Stimulated activated CD4-positive, alpha-beta T cell treated with anti-CD3 and anti-CD28 coated beads, Interleukin-12 subunit alpha, Interleukin-12 subunit beta, amount 100 ng/mL, for 24 hours (primary cell): ENCODE data around the gene TRAFD1.
"Not testable (repeated sequence)": the region's sequence is repeated elsewhere in the genome, so short reads cannot be mapped to it uniquely, and the experiment has no call there.

Experiments used
- DNase-seq, 2 experiments: peaks; one replicate each; pipeline ENCODE4 v3.0.0-alpha.2; 2020; ENCODE audit warnings: low read depth in 2 of 2

TRAFD1 gene, protein sequence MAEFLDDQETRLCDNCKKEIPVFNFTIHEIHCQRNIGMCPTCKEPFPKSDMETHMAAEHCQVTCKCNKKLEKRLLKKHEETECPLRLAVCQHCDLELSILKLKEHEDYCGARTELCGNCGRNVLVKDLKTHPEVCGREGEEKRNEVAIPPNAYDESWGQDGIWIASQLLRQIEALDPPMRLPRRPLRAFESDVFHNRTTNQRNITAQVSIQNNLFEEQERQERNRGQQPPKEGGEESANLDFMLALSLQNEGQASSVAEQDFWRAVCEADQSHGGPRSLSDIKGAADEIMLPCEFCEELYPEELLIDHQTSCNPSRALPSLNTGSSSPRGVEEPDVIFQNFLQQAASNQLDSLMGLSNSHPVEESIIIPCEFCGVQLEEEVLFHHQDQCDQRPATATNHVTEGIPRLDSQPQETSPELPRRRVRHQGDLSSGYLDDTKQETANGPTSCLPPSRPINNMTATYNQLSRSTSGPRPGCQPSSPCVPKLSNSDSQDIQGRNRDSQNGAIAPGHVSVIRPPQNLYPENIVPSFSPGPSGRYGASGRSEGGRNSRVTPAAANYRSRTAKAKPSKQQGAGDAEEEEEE

DNA sequence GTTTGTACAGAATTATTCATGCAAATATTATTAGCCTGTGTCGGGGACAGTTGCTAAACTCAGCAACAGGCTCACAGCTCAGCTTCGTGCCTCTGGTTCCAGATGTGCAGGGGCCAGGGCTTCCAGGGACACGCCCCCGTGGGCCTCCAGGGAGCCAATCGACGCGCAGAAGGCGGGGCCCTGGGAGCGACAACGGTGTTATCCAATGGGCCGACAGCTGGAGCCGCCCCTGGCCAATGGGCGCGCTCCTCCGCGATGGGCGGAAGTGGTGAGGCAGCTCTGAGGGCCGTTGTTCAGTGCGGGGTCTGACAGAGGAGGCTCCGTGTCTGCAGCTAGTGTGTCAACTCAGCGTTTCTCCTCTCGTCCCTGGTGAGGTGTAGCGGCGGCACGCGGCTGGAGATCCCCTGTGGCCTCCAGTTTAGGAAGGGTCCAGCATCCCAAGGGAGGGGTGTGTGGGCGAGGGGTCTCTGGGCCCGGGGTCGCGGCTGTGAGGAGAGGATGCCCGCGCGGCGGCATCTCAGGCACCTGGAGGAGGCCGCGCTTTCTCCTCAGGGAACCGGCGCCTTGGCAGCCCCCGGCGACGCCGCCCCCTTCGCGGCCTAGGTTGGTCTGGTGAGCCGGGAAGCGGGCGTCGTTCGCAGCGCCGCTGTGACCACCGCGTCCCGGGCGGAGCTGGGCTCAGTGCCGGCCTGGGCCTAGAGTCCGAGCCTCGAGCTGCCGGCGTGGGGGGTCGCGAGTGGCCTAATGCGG is at the start of gene TRAFD1:
TRAFD1 (plus strand) TSS at position 311 of the 750 bp plus-strand sequence. CDS start 4,963 bp downstream, outside the sequence.
- peak; percentile 98 for DNase-seq

DNA sequence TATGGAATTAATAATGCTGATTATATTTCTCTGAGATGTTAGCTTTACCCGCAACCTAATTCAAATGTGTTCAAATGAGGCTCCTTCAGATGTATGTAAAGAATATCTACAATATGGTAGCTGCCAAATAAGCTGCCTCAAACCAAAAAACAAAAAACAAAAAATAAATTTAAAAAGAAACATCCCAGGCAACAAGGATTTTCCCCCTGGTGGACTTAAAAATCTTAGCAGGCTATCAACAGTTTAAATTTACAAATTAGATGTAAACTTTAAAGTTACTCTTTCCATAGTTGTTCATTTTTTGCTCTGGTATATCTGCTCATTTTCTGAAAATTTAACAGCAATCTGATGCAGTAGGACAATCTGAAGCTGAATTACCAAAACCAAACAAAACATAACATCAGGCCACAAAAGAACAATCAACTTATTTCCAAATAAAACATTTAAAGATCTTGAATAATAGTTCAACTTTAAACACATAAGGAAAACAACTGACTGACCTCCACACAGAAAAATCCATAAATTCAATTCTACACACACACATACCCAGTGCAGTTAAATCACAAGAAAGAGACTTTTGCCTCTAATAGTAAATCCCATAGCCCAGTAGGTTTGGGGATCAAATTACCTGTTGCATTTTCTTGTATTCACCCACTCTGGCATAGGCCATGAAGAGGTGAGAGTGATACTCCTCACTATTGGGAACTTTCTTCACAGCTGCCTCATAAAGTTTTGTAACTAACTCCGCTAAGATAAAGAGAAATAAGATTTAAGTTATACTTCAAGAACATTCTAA is 38.1 kb upstream of the TRAFD1 start:
- DNase-seq, result no peak

DNA sequence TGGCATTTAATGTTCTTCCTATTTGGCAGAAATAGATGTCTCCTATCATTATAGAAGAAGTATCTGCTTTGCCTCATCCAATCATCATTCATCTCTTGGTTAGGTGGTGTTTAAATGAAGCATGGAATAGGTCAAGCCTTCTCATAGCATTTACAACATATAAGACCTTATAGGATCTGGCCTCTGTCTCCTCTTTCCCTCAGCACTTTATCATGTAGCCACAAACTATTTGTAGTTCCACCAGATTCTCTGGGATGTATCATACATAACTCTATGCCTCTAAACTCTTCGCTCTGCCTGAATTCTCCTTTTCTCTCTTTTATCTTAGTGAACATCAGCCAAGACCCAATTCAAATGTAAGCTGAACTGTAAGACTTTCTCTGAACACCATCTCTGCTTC is 37.5 kb upstream of the TRAFD1 start:
- no peak for DNase-seq

DNA sequence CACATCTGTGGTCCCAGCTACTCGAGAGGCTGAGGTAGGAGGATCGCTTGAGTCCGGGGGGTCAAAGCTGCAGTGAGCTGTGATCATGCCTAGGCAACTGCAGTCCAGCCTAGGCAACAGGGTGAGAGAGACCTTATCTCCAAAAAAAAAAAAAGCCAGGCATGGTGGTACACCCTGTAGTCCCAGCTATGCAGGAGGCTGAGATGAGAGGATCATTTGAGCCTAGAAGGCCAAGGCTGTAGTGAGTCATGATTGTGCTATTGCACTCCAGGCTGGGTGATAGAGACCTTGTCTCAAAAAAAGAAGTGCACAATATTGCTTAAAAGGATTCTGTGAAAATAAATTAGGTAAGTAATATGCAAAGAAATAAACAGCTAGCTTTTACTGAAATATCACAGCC is 33.8 kb upstream of the TRAFD1 start:
- DNase-seq, result no peak

DNA sequence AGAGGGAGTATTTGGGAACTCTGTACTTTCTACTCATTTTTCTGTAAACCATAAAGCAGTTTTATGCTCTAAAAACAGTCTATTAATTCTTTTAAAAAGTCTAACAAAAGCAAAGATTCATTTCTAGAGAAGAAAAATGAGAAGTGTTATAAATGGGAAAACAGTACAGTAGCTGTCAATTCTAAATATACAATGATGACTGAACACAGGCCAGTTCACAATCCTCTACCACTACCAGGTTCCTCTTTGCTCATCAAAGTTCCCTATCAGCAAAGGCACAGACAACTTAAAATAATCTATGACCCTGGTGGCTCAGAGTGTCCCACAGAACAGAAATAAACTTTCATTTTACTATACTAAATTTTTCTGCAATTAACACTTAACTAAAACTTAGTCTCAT is 29.3 kb upstream of the TRAFD1 start:
- no peak for DNase-seq

DNA sequence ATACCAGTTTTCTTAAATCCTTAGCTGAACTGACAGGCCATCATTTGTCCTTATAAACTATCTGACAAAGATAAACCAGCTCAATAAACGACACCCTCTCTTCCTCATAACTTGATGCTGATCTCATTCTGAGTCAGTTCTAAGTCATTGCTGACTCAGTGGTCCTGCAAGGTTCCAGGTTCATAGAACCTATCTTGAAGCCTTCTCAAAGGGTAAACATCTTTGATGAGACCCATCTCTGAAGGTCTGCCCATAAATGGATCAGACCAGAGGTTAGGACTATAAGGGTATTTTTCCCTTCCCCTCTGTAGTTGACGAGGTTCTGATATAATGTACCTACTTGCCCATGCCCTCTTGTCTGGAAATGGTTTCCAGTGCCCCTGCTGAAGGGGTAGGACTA is 28.7 kb upstream of the TRAFD1 start:
- DNase-seq, result no peak

DNA sequence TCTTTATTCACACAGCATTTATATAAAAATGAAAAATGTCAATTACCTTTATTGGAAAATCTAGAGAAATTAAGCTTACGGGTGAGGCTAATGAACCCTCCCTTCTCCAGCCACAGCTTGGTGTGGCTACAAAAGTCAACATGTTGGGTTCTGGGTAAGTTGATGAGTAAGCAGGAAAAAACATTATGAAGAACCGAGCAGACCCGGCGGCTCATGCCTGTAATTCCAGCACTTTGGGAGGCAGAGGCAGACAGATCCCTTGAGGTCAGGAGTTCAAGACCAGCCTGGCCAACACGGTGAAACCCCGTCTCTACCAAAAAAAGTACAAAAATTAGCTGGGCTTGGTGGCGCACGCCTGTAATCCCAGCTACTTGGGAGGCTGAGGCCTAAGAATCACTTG is 27.7 kb upstream of the TRAFD1 start:
- DNase-seq, result no peak

DNA sequence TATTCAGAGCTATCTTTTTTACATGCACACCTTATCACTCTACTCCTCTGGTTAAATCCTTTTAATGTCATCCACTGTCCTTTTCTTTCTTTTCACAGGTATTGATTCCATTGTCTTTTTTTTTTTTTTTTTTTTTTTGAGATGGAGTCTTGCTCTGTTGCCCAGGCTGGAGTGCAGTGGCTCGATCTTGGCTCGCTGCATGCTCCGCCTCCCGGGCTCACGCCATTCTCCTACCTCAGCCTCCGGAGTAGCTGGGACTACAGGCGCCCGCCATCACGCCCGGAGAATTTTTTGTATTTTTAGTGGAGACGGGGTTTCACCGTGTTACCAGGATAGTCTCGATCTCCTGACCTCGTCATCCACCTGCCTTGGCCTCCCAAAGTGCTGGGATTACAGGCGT is 24.9 kb upstream of the TRAFD1 start:
- not testable (repeated sequence) for DNase-seq

DNA sequence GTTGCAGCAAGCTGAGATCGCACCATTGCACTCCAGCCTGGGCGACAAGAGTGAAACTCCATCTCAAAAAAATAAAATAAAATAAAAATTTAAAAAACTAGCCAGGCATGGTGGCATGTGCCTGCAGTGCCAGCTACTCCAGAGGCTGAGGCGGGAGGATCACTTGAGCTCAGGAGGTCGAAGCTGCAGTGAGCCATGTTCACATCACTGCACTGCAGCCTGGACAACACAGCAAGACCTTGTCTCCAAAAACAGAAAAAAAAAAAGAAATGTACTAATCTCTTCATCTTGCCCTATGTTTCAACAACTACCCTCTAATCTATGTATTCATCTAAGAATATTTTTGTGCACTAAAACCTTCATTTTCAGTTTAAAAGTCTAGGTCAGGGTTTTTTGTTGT is 23.2 kb upstream of the TRAFD1 start:
- no peak for DNase-seq

DNA sequence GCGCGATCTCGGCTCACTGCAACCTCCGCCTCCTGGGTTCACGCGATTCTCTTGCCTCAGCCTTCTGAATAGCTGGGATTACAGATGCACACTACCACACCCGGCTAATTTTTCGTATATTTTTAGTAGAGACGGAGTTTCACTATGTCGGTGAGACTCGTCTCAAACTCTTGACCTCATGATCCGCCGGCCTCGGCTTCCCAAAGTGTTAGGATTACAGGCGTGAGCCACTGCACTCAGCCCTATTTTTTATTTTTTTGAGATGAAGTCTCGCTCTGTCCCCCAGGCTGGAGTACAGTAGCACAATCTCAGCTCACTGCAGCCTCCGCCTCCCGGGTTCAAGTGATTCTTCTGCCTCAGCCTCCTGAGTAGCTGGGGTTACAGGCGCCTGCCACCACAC is 22.6 kb upstream of the TRAFD1 start:
- DNase-seq, result not testable (repeated sequence)

DNA sequence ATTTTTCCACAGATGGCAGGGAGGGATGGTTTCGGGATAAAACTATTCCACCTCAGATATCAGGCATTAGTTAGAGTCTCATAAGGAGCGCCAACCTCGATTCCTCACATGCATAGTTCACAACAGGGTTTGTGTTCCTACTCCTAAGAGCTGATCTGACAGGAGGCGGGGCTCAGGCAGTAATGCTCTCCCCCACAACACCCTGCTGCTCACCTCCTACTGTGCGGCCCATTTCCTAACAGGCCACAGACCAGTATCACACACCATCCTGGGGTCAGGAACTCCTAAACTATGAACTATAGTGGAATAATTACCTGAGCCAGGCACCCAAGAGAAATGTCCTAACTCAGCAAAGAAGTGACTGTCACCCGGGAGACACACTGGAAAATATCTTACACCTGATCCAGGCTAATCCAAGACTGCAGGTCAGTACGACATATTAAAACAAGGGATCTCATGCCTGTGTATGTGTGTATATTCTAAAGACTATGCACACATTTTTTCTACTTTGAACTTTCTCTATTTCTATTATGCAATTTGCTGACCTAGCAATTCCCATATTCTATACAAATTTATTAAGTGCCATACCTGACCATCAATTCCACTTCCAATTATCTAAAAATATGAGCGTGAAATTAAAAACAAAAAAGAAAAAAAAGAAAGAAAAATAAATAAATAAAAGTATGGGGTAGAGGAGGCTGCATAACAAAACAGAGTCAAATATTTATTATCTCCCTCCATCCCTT is 21.4 kb upstream of the TRAFD1 start:
- no peak for DNase-seq

DNA sequence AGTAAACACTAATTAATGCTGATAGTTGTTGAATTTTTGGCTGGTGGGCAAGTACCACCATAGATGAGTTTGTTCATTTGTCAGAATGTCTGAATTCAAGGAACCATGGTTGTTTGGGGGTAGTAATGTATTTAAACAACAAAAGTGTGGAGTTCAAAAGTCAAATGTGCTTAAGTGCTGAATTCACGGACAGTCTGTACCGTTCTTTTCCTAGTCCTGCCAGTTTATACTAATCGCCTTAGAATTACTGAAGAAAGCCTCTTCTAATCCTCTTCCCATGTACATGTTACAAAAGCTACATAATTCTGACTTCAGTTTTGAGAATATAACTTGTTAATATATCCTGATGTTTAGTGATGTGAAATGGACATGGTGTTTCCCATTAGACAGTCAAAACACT is 19.5 kb upstream of the TRAFD1 start:
- DNase-seq, result no peak

DNA sequence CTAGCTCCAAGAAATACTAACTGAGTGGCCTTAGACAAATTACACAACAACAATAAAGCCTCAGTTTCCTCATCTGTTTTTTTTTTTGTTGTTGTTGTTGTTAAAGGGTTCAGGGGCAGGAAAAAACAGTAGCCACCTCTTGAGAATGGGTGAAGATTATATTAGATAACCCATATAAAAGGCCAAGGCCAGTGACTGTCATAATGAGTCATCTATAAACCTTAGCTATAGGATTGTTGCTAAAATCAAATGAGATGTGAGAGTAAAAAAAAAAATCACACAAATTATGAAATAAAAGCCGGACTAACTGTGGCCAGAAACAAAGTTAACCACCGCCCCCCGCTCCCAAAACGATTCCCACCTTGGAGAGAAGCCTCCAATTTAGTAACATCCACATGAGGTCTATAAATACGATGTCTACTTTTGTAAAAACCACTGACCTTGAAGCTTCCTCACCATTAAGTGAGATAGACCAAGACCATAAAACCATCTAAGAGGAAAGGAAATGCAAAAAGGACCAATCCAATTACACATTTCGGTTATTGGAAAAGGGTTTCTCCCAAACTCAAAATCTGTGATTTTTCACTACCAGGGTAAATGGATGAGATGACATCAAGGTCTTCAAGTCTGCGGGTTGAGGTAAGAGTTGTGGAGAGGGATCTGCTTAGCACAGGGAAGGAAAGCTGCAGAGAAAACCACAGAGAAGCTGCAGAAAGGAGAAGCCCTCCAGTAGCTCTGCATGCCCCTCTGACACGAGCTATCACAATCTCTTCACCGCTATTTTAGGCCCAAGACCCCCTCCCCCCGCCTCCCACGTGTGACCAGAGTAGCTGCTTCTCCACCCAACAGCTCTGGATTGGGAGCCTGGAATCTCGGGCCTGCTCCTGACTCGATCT is 17.8 kb upstream of the TRAFD1 start:
- DNase-seq, result no peak

DNA sequence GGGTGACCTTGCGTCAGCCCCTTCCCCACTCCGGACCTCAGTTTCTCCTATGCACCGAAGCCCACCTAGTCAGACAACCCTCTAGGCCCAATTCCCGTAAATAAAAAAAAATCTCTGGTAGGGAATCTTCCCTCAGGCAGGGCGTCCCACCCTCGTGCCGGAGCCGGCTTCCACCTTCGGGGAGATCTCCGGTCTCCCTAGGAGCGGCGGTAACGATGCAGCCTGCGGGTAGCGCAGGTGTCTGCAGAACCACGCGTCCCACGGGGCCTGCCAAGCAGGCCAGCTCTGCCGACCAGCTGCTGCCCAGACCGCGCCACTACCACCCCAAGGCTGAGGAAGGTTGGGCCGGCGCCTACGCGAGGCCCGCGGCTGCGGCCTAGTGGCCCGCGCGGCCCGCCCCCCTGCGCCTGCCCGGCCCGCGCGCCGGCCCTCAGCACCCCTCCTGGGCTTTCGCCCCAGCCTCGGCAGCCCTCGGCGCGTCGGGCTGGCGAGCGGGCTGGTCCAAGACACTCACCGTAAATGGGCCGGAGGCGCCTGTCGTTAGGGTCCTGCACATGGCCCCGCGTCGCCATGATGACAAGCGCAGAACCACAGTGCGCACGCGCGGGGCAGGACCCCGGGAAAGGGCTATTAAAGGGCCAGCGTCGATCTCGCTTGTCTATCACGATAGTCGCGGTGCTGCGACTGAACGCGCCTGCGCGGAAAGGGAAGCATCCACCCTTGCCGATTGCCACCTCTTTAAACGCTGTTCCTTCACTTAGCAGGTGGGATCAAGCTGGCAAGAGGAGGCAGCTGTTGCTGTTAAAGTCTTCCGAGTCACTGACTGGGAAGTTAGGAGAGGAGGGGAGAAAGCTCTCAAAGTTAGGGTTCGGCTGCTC is 16.9 kb upstream of the TRAFD1 start, which contains the start of gene NAA25:
NAA25 (minus strand) TSS at position 582 of the 878 bp plus-strand sequence; CDS start at position 572, 10 bp downstream.
- peak; percentile 74 to 80 for DNase-seq

DNA sequence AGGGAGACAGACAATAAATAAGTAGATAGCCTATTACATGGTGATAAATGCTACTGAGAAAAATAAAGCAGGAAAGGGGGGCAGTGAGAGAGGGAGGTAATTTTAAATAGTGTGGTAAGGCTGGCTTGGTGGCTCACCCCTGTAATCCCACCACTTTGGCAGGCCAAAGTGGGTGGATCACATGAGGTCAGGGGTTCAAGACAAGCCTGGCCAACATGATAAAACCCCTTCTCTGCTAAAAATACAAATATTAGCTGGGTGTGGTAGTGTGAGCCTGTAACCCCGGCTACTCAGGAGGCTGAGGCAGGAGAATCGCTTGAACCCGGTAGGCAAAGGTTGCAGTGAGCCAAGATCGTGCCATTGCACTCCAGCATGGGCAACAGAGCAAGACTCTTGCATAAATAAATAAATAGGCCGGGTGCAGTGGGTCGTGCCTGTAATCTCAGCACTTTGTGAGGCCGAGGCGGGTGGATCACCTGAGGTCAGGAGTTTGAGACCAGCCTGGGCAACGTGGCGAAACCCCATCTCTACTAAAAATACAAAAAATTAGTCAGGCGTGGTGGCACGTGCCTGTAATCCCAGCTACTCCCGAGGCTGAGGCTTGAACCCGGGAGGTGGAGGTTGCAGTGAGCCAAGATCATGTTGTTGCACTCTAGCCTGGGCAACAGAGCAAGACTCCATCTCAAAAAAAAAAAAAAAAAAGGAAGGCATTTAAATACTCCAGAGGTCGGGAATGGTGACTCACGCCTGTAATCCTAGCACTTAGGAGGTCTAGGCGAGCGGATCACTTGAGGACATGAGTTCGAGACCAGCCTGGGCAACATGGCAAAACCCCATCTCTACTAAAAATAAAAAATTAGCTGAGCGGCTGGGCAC is 14.3 kb upstream of the TRAFD1 start:
- DNase-seq, result not testable (repeated sequence)

DNA sequence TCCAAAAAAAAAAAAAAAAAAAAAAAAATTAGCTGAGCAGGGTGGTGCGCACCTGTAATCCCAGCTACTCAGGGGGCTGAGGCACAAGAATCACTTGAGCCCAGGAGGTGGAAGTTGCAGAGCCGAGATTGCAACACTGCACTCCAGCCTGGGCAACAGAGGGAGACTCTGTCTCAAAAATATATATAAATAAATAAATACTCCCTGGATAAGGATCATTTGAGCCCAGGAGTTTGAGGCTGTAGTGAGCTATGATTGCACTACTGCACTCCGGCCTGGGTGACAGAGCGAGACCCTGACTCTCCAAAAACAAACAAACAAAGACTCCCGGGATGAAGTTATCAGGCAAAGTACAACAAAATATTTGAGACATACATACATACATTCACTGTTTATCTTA is 13.4 kb upstream of the TRAFD1 start:
- DNase-seq, result no peak

DNA sequence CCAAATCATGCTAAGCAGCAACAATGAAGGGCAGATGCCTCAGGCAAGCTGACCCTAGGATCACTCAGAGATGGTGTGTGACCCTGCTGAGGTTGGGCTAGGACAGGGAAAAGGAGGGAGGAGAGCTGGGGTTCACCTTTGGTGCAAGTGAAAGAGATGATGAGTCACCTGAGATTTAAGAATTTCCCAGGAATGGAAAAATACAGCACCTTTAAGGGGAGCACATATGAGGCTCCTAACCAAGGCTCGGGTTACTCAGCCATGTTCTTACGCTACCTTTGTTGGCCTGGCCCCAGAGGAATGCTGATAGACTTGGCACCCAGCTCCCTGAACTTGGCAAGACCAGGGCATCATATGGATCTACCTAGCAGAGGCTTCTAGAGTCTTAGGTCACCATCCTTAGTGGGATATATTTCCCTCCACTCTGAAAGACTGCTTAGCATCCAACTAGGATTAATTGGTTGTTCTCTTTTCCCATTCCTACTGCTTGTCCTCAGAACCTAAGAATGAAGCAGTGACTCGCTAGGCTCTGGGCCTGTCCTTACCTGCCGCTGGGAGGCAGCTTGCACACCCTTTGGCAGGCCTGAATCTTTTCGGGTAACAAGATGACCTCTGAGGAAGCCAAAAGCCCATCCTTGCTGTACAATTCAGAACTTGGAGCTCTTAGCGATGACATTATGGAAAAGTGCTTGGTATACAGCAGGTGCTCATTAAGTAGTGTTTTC is 12.8 kb upstream of the TRAFD1 start:
- DNase-seq, result no peak
